HG03354 (cell line): ENCODE results near the gene ULBP3.
A peak's percentile ranks its signal among the peaks of the same experiment; 100 is the strongest.

Experiments used
- ATAC-seq: cut with Tn5 transposase; IDR thresholded peaks from one replicate; pipeline ENCODE4 v1.9.1; 2021; ENCODE audit warnings: mild to moderate bottlenecking; ENCODE audit not compliant: unreplicated experiment, poor library complexity, severe bottlenecking

ULBP3 gene

GRCh38 chr6:150068720-150069648 is at the start of gene ULBP3:
TSS of gene ULBP3 (minus strand) at chr6:150069121. CDS start at chr6:150069066, 55 bp downstream.
- peak; percentile 78 for ATAC-seq

GRCh38 chr6:150118627-150119026 is 49.7 kb upstream of the ULBP3 start:
- no peak for ATAC-seq

- no peak for ATAC-seq
These were observed 49.3 kb upstream of the ULBP3 start for GRCh38 chr6:150118203-150118602.

GRCh38 chr6:150116200-150116800 is 47.4 kb upstream of the ULBP3 start:
- no peak for ATAC-seq

GRCh38 chr6:150115769-150116168 is 46.8 kb upstream of the ULBP3 start:
- no peak for ATAC-seq

- no peak for ATAC-seq
These were observed 43.3 kb upstream of the ULBP3 start for GRCh38 chr6:150112233-150112632.

GRCh38 chr6:150102750-150103270 is 33.9 kb upstream of the ULBP3 start:
- ATAC-seq, result no peak

- ATAC-seq, result no peak
These were observed 31.8 kb upstream of the ULBP3 start for GRCh38 chr6:150100745-150101144.

- ATAC-seq, result no peak
These were observed 31.0 kb upstream of the ULBP3 start for GRCh38 chr6:150099953-150100352.

- ATAC-seq, result no peak
These were observed 30.6 kb upstream of the ULBP3 start for GRCh38 chr6:150099546-150099945.

GRCh38 chr6:150098155-150098554 is 29.2 kb upstream of the ULBP3 start:
- no peak for ATAC-seq

GRCh38 chr6:150093397-150093796 is 24.5 kb upstream of the ULBP3 start:
- no peak for ATAC-seq

- ATAC-seq, result no peak
These were observed 22.6 kb upstream of the ULBP3 start for GRCh38 chr6:150091476-150091875.

GRCh38 chr6:150090328-150090727 is 21.4 kb upstream of the ULBP3 start:
- ATAC-seq, result no peak

- ATAC-seq, result no peak
These were observed 19.7 kb upstream of the ULBP3 start for GRCh38 chr6:150088481-150089154.

GRCh38 chr6:150087336-150087735 is 18.4 kb upstream of the ULBP3 start:
- ATAC-seq, result no peak

- ATAC-seq, result no peak
These were observed 17.1 kb upstream of the ULBP3 start for GRCh38 chr6:150086026-150086425.

GRCh38 chr6:150084426-150084825 is 15.5 kb upstream of the ULBP3 start:
- no peak for ATAC-seq

- ATAC-seq, result no peak
These were observed 14.9 kb upstream of the ULBP3 start for GRCh38 chr6:150083839-150084238.

GRCh38 chr6:150081702-150082101 is 12.8 kb upstream of the ULBP3 start:
- ATAC-seq, result no peak
